ENCODE results near the gene EBPL. TPM values are rescaled to one million over a fixed set of nuclear protein-coding genes. Genes with fewer than 3 reads are reported as not detected.

EBPL gene
- polyA plus RNA-seq, 1 of the 3 experiments (the other 2 are of a cell fraction) = 113 TPM

GRCh38 chr13:49646688-49647087 is 44.6 kb downstream of the EBPL start:
- WGBS (ENCODE audit: low lambda C conversion rate) = 92% methylated on average over 4 of the region's 4 CpGs
- no peak for DNase-seq
- Histone ChIP-seq H3K27ac (ENCODE audit: low read depth in 2 of 2, low read length in 1 of 2) (no peak overlapping the region), H3K9me2 (no peaks in the 10 kb centered on the region), H3K4me3 (ENCODE audit: low read depth in 2 of 2, low read length in 1 of 2) (no peak overlapping the region), H4K20me1 (ENCODE audit: insufficient read depth) (no peaks in the 10 kb centered on the region), H2AFZ (ENCODE audit: low read depth) (no peak overlapping the region), H3K4me2 (no peak overlapping the region), H3K4me1 (ENCODE audit: control insufficient read depth in 1 of 2, insufficient read depth in 2 of 2, low read depth in 1 of 2, low read length in 1 of 2) (no peaks in the 10 kb centered on the region), H3K36me3 (replicated peaks in 1 of 2; ENCODE audit: control insufficient read depth in 1 of 2, insufficient read depth in 2 of 2, low read length in 1 of 2) (no peaks in the 10 kb centered on the region), H3F3A (replicated peaks; ENCODE audit: insufficient read depth) (no peaks in the 10 kb centered on the region), H3K9me3 (no peaks in the 10 kb centered on the region), H3K79me2 (ENCODE audit: insufficient read depth) (no peaks in the 10 kb centered on the region), H3K27me3 (ENCODE audit: insufficient read depth) (no peaks in the 10 kb centered on the region), H3K9ac (no peak overlapping the region)
- ChIA-PET CTCF (no interaction called here), POLR2A (no interaction called here)
- no peak for TF ChIP-seq TCF12 (IDR thresholded peaks at IDR 0.05)
- no peak for TF ChIP-seq EZH2phosphoT487 (IDR thresholded peaks at IDR 0.05; ENCODE audit: borderline replicate concordance, low read depth)
- no peak for TF ChIP-seq GABPA (IDR thresholded peaks at IDR 0.05; ENCODE audit: low read depth)
- TF ChIP-seq SIN3A (IDR thresholded peaks at IDR 0.05; ENCODE audit: borderline replicate concordance, low read depth, low read length) = no peak
- TF ChIP-seq EP300 (IDR thresholded peaks at IDR 0.05; ENCODE audit: borderline replicate concordance in 1 of 2, low read depth in 1 of 2, low read length in 1 of 2) = no peak
- no peak for TF ChIP-seq NRF1 (IDR thresholded peaks at IDR 0.05; ENCODE audit: low read depth, low read length)
- no peak for TF ChIP-seq MXI1 (IDR thresholded peaks at IDR 0.05; ENCODE audit: low read depth, low read length)
- TF ChIP-seq POLR2AphosphoS5 (IDR thresholded peaks at IDR 0.05; ENCODE audit: low read depth, low read length) = no peak

- CTCF ChIA-PET = interaction anchor here (1.1 kb wide), 1 partner anchor 39 kb away, joined by 3 read pairs; no protein-coding TSS in a partner anchor
- H2AFZ ChIP-seq (ENCODE audit: low read depth) = no peak overlapping the region
- POLR2A ChIA-PET = no interaction called here
These were observed 45.8 kb downstream of the EBPL start for GRCh38 chr13:49645451-49645850.

More at GRCh38 chr13:49645451-49645850, 45.8 kb downstream of the EBPL start:
- Histone ChIP-seq H3K36me3 (replicated peaks in 1 of 2; ENCODE audit: control insufficient read depth in 1 of 2, insufficient read depth in 2 of 2, low read length in 1 of 2) (no peaks in the 10 kb centered on the region), H3K9me2 (no peaks in the 10 kb centered on the region), H3K79me2 (ENCODE audit: insufficient read depth) (no peaks in the 10 kb centered on the region), H3K27ac (ENCODE audit: low read depth in 2 of 2, low read length in 1 of 2) (no peak overlapping the region), H3K4me3 (ENCODE audit: low read depth in 2 of 2, low read length in 1 of 2) (no peak overlapping the region), H3K27me3 (ENCODE audit: insufficient read depth) (no peaks in the 10 kb centered on the region), H4K20me1 (ENCODE audit: insufficient read depth) (no peaks in the 10 kb centered on the region), H3K4me1 (ENCODE audit: control insufficient read depth in 1 of 2, insufficient read depth in 2 of 2, low read depth in 1 of 2, low read length in 1 of 2) (no peaks in the 10 kb centered on the region), H3K4me2 (no peak overlapping the region), H3F3A (replicated peaks; ENCODE audit: insufficient read depth) (no peaks in the 10 kb centered on the region), H3K9ac (no peak overlapping the region), H3K9me3 (no peaks in the 10 kb centered on the region)
- DNase-seq = no peak
- WGBS (ENCODE audit: low lambda C conversion rate) = 94% methylated on average over 13 of the region's 13 CpGs
- TF ChIP-seq EP300 (IDR thresholded peaks at IDR 0.05; ENCODE audit: borderline replicate concordance in 1 of 2, low read depth in 1 of 2, low read length in 1 of 2) (no peak), FOXM1 (IDR thresholded peaks at IDR 0.05; ENCODE audit: low read depth) (no peak), RFX5 (IDR thresholded peaks at IDR 0.05; ENCODE audit: low read length) (no peak), RXRA (IDR thresholded peaks at IDR 0.05; ENCODE audit: borderline replicate concordance, low read depth) (no peak), EZH2phosphoT487 (IDR thresholded peaks at IDR 0.05; ENCODE audit: borderline replicate concordance, low read depth) (no peak), PBX3 (IDR thresholded peaks at IDR 0.05) (no peak), ELF1 (IDR thresholded peaks at IDR 0.05) (no peak), NFIC (IDR thresholded peaks at IDR 0.05; ENCODE audit: borderline replicate concordance) (no peak), MEF2A (IDR thresholded peaks at IDR 0.05; ENCODE audit: borderline replicate concordance, low read depth) (no peak), SMC3 (IDR thresholded peaks at IDR 0.05; ENCODE audit: low read depth, low read length) (no peak)
- TF ChIP-seq, protein P1, sequence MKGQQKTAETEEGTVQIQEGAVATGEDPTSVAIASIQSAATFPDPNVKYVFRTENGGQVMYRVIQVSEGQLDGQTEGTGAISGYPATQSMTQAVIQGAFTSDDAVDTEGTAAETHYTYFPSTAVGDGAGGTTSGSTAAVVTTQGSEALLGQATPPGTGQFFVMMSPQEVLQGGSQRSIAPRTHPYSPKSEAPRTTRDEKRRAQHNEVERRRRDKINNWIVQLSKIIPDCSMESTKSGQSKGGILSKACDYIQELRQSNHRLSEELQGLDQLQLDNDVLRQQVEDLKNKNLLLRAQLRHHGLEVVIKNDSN (IDR thresholded peaks at IDR 0.05; ENCODE audit: borderline replicate concordance, low read depth) = no peak
- TF ChIP-seq, protein P2, sequence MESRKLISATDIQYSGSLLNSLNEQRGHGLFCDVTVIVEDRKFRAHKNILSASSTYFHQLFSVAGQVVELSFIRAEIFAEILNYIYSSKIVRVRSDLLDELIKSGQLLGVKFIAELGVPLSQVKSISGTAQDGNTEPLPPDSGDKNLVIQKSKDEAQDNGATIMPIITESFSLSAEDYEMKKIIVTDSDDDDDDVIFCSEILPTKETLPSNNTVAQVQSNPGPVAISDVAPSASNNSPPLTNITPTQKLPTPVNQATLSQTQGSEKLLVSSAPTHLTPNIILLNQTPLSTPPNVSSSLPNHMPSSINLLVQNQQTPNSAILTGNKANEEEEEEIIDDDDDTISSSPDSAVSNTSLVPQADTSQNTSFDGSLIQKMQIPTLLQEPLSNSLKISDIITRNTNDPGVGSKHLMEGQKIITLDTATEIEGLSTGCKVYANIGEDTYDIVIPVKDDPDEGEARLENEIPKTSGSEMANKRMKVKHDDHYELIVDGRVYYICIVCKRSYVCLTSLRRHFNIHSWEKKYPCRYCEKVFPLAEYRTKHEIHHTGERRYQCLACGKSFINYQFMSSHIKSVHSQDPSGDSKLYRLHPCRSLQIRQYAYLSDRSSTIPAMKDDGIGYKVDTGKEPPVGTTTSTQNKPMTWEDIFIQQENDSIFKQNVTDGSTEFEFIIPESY (IDR thresholded peaks at IDR 0.05; ENCODE audit: borderline replicate concordance, low read depth) = no peak

Measured in SK-N-SH (cell line).